HL-60 (cell line): Measurements from ENCODE around the gene CHID1.

ENCODE experiments used
- DNase-seq, 2 experiments: peaks; one replicate each; pipeline ENCODE4 v3.0.0-alpha.2; 2010 to 2020; ENCODE audit warnings: low read depth in 1 of 2, low spot score in 1 of 2
- H3K27ac ChIP-seq: fragments of 250-450 bp; sonication (Bioruptor Pico); replicated peaks from 2 replicates; pipeline ENCODE4 v1.5.1; 2020; ENCODE audit warnings: mild to moderate bottlenecking, moderate library complexity
- H3K27me3 ChIP-seq: fragments of 250-450 bp; sonication (Bioruptor Pico); 2 replicates; pipeline ENCODE4 v1.5.1; 2021; ENCODE audit warnings: mild to moderate bottlenecking, moderate library complexity; ENCODE audit not compliant: insufficient read depth, poor library complexity, severe bottlenecking
- H3K4me3 ChIP-seq: replicated peaks from 2 replicates; pipeline ENCODE4 v1.5.1; 2011; ENCODE audit warnings: mild to moderate bottlenecking, control low read depth, low read length; ENCODE audit not compliant: insufficient read depth
- CTCF ChIP-seq: IDR thresholded peaks from one replicate; pipeline ENCODE4 v1.5.1; 2011; ENCODE audit warnings: low read length, control low read depth, inconsistent platforms; ENCODE audit not compliant: insufficient read depth
- GABPA ChIP-seq: IDR thresholded peaks from 2 replicates; pipeline ENCODE4 v1.6.1; 2012; ENCODE audit warnings: low read depth
- POLR2AphosphoS5 ChIP-seq: IDR thresholded peaks from 2 replicates; pipeline ENCODE4 v1.6.1; 2012; ENCODE audit warnings: low read depth
- REST ChIP-seq: IDR thresholded peaks from 2 replicates; pipeline ENCODE4 v1.6.1; 2012; ENCODE audit warnings: low read depth; ENCODE audit not compliant: insufficient replicate concordance
- SPI1 ChIP-seq: IDR thresholded peaks from 2 replicates; pipeline ENCODE4 v1.6.1; 2012; ENCODE audit warnings: low read depth, mild to moderate bottlenecking, borderline replicate concordance

Gene CHID1

GRCh38 chr11:900545-900944 lies 10.1 kb downstream of the CHID1 start:
- no peak for DNase-seq

DNA sequence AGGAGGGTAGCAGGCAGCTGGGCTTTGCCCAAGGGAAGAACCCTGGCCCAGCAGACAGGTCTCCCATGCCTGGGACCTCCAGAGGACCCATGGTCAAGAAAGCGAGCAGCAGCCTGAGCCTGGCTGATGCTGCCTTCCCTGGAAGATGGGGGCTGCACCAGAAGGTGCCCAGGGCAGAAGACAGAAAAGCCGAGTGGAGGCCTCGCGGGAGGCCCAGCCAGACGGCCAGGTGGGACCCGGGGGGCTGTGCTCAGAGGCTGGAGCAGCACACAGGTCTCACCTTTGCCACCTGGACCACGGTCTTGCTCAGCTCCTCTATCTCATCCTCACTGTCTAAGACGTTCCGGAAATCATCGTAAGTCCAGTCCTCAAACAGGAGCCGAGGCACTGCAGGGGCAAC lies 10.9 kb downstream of the CHID1 start:
- H3K27me3 ChIP-seq, result no peaks in the 10 kb centered on the region
- H3K4me3 ChIP-seq, result no peak overlapping the region
- TF ChIP-seq REST, result no peak
- no peak for TF ChIP-seq GABPA
- TF ChIP-seq SPI1, result no peak
- TF ChIP-seq CTCF, result no peak
- no peak for TF ChIP-seq POLR2AphosphoS5
- no peak for DNase-seq
- H3K27ac ChIP-seq, result no peak overlapping the region

More at GRCh38 chr11:900545-900944, 10.1 kb downstream of the CHID1 start:
- no peak overlapping the region for H3K4me3 ChIP-seq
- no peaks in the 10 kb centered on the region for H3K27me3 ChIP-seq
- TF ChIP-seq POLR2AphosphoS5 (no peak), GABPA (no peak), REST (no peak), SPI1 (no peak), CTCF (no peak)
- no peak overlapping the region for H3K27ac ChIP-seq

DNA sequence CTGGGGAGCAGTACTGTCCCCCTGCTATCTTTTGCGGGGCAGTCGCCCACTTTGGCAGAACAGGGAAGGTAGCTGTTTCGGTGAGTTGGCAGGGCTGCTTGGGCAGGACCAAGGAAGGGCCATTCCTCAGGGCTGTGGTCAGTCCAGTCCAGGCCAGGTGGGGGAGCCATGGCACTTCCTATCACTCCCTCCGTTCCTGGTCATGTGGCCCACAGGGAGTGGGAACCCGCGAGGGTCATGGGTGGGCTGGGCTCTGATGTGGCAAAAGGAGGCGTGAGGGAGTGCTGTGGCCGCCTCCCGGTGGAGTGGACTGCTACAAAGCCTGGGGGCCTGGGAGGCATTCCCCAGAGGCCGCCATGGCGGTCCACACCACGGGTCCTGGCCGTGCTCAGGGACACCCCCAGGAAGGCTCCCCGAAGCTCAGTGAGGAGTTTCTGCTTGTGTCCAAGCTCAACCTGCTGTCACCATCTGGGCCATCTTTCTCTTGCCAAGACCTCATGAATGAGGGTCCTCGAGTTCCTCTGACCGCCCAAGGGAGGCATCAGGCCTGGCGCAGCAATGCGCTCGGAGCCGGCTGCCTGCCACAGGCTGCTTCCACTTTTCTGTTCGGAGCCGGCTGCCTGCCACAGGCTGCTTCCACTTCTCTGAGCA lies 11.9 kb downstream of the CHID1 start:
- TF ChIP-seq SPI1 (no peak), GABPA (no peak), REST (no peak), CTCF (no peak), POLR2AphosphoS5 (no peak)
- no peak overlapping the region for H3K27ac ChIP-seq
- no peak for DNase-seq
- no peak overlapping the region for H3K4me3 ChIP-seq
- no peaks in the 10 kb centered on the region for H3K27me3 ChIP-seq
